H1 (cell line): ENCODE measurements around the gene PPP1R15B. TPM values are rescaled to one million over a fixed set of nuclear protein-coding genes. Genes with fewer than 3 reads are reported as not detected.

Experiments used
- CTCF ChIA-PET: fragments of 300-600 bp; sonication (Branson Sonifier 250); formaldehyde crosslinking; loops from one replicate; lab custom pipeline; 2021; ENCODE audit not compliant: partially characterized antibody; lab: Charles Lee
- POLR2A ChIA-PET: fragments of 300-600 bp; sonication (Branson Sonifier 250); formaldehyde crosslinking; loops from one replicate; lab custom pipeline; 2021; ENCODE audit warnings: inconsistent platforms; ENCODE audit not compliant: partially characterized antibody; lab: Charles Lee
- DNase-seq, 2 experiments: peaks; one replicate each; pipeline versions ENCODE4 v3.0.0 to v3.0.0-alpha.2; 2010 to 2022; ENCODE audit warnings: low spot score in 2 of 2, low read depth in 1 of 2, mixed read lengths in 1 of 2
- FAIRE-seq: peaks from 2 replicates; lab custom pipeline; 2011; peaks lifted over from hg19 to GRCh38; lab: Jason Lieb, UNC
- H2AFZ ChIP-seq: 2 replicates; pipeline ENCODE4 v1.8.1; 2012; ENCODE audit warnings: low read length, inconsistent platforms
- H2AK5ac ChIP-seq: 2 replicates; pipeline ENCODE4 v1.6.1; 2013; ENCODE audit warnings: low read depth, low read length
- H2BK120ac ChIP-seq: replicated peaks from 2 replicates; pipeline ENCODE3; 2013; ENCODE audit warnings: low read depth, low read length, inconsistent platforms
- H2BK12ac ChIP-seq: 2 replicates; pipeline ENCODE4 v1.6.1; 2013; ENCODE audit warnings: low read depth, low read length
- H2BK15ac ChIP-seq: 2 replicates; pipeline ENCODE4 v1.6.1; 2013; ENCODE audit warnings: low read length
- H2BK20ac ChIP-seq: 2 replicates; pipeline ENCODE4 v1.6.1; 2013; ENCODE audit warnings: low read length
- H2BK5ac ChIP-seq: 2 replicates; pipeline ENCODE4 v1.6.1; 2013; ENCODE audit warnings: low read depth, low read length
- H3K14ac ChIP-seq: 2 replicates; pipeline ENCODE4 v1.6.1; 2013; ENCODE audit warnings: inconsistent platforms; ENCODE audit not compliant: insufficient read length
- H3K18ac ChIP-seq: 2 replicates; pipeline ENCODE4 v1.6.1; 2013; ENCODE audit warnings: low read length; ENCODE audit errors: extremely low read depth
- H3K23ac ChIP-seq: 2 replicates; pipeline ENCODE4 v1.6.1; 2013; ENCODE audit warnings: inconsistent platforms; ENCODE audit not compliant: insufficient read length
- H3K23me2 ChIP-seq: 2 replicates; pipeline ENCODE4 v1.6.1; 2013; ENCODE audit warnings: low read depth, low read length
- H3K27ac ChIP-seq: 2 replicates; pipeline ENCODE4 v1.6.1; 2011; ENCODE audit warnings: low read depth, low read length, inconsistent platforms
- H3K27me3 ChIP-seq, 4 experiments: replicated peaks in 1 of 4; 1 replicate in 1 of 4; 2 replicates in 3 of 4; pipeline versions ENCODE4 v1.6.1 to v1.8.1; 2011 to 2013; ENCODE audit warnings: low read length in 3 of 4, mild to moderate bottlenecking in 3 of 4, inconsistent platforms in 2 of 4, mixed read lengths in 2 of 4, moderate library complexity in 1 of 4; ENCODE audit not compliant: control insufficient read depth in 3 of 4, insufficient read depth in 3 of 4; ENCODE audit errors: extremely low read depth in 1 of 4
- H3K36me3 ChIP-seq, 4 experiments: 2 replicates each; pipeline versions ENCODE4 v1.6.1 to v1.8.1; 2011 to 2013; ENCODE audit warnings: mild to moderate bottlenecking in 4 of 4, low read length in 3 of 4, moderate library complexity in 2 of 4, control low read depth in 1 of 4, inconsistent platforms in 1 of 4; ENCODE audit not compliant: insufficient read depth in 4 of 4, control insufficient read depth in 2 of 4
- H3K4ac ChIP-seq: replicated peaks from 2 replicates; pipeline ENCODE3; 2013; ENCODE audit warnings: low read length, low read depth, mixed read lengths, inconsistent platforms; ENCODE audit not compliant: insufficient read length
- H3K4me1 ChIP-seq, 4 experiments: replicated peaks in 1 of 4; 1 replicate in 1 of 4; 2 replicates in 3 of 4; pipeline versions ENCODE4 v1.6.1 to v1.8.1; 2011 to 2013; ENCODE audit warnings: low read length in 3 of 4, inconsistent platforms in 2 of 4, mixed read lengths in 1 of 4; ENCODE audit not compliant: insufficient read depth in 4 of 4, control insufficient read depth in 3 of 4
- H3K4me2 ChIP-seq, 2 experiments: 2 replicates each; pipeline versions ENCODE4 v1.6.1 to v1.8.1; 2011 to 2013; ENCODE audit warnings: low read depth in 2 of 2, low read length in 2 of 2, control low read depth in 1 of 2, inconsistent platforms in 1 of 2, mild to moderate bottlenecking in 1 of 2; ENCODE audit not compliant: insufficient read depth in 1 of 2
- H3K4me3 ChIP-seq, 4 experiments: fragments of 200-600, 300-600 bp in 1 of 4; sonication (generic), shearing (Covaris generic), sonication (Bioruptor Twin) in 1 of 4; 2 replicates each; pipeline versions ENCODE4 v1.5.1 to v1.8.1; 2011 to 2016; ENCODE audit warnings: low read length in 4 of 4, low read depth in 3 of 4, control low read depth in 2 of 4, inconsistent platforms in 2 of 4, mild to moderate bottlenecking in 2 of 4, mixed read lengths in 1 of 4, moderate library complexity in 1 of 4; ENCODE audit not compliant: insufficient read depth in 2 of 4; ENCODE audit errors: extremely low read depth in 1 of 4
- H3K56ac ChIP-seq: replicated peaks from 2 replicates; pipeline ENCODE3; 2013; ENCODE audit warnings: low read depth, mild to moderate bottlenecking, mixed read lengths, low read length, inconsistent platforms; ENCODE audit not compliant: insufficient read length
- H3K79me1 ChIP-seq: 2 replicates; pipeline ENCODE4 v1.6.1; 2013; ENCODE audit warnings: low read depth, low read length, control low read depth
- H3K79me2 ChIP-seq, 2 experiments: 2 replicates each; pipeline versions ENCODE4 v1.6.1 to v1.8.1; 2012 to 2013; ENCODE audit warnings: low read length in 2 of 2, mild to moderate bottlenecking in 2 of 2, inconsistent platforms in 1 of 2; ENCODE audit not compliant: insufficient read depth in 2 of 2, control insufficient read depth in 1 of 2
- H3K9ac ChIP-seq, 4 experiments: replicated peaks in 1 of 4; 1 replicate in 1 of 4; 2 replicates in 3 of 4; pipeline versions ENCODE4 v1.6.1 to v1.8.1; 2011 to 2013; ENCODE audit warnings: low read depth in 3 of 4, low read length in 3 of 4, control low read depth in 2 of 4, mild to moderate bottlenecking in 2 of 4, moderate library complexity in 2 of 4, inconsistent platforms in 1 of 4; ENCODE audit errors: extremely low read depth in 1 of 4
- H3K9me3 ChIP-seq, 2 experiments: 2 replicates each; pipeline versions ENCODE4 v1.6.1 to v1.8.1; 2012 to 2013; ENCODE audit warnings: mild to moderate bottlenecking in 2 of 2, moderate library complexity in 2 of 2, control low read depth in 1 of 2, inconsistent platforms in 1 of 2, low read depth in 1 of 2, low read length in 1 of 2, mixed read lengths in 1 of 2; ENCODE audit not compliant: insufficient read depth in 2 of 2
- H4K20me1 ChIP-seq, 2 experiments: replicated peaks in 1 of 2; 2 replicates each; pipeline versions ENCODE3 to v1.8.1; 2011 to 2013; ENCODE audit warnings: inconsistent platforms in 2 of 2, low read length in 2 of 2, mild to moderate bottlenecking in 1 of 2; ENCODE audit not compliant: insufficient read depth in 2 of 2, control insufficient read depth in 1 of 2
- H4K5ac ChIP-seq: 2 replicates; pipeline ENCODE4 v1.6.1; 2013; ENCODE audit warnings: low read length, low read depth, mixed read lengths, inconsistent platforms; ENCODE audit not compliant: insufficient read length
- H4K8ac ChIP-seq: 2 replicates; pipeline ENCODE4 v1.8.0; 2013; ENCODE audit warnings: mild to moderate bottlenecking, moderate library complexity, low read length, inconsistent platforms; ENCODE audit not compliant: insufficient read depth; ENCODE audit errors: extremely low read depth
- H4K91ac ChIP-seq: replicated peaks from 2 replicates; pipeline ENCODE3; 2013; ENCODE audit warnings: low read length, mixed read lengths, inconsistent platforms; ENCODE audit not compliant: insufficient read length
- ASH2L ChIP-seq: fragments of 200-600, 300-600 bp; sonication (generic); IDR thresholded peaks from one replicate; pipeline ENCODE4 v1.7.1; 2017; ENCODE audit warnings: low read length
- BRCA1 ChIP-seq: IDR thresholded peaks from 2 replicates; pipeline ENCODE4 v1.6.1; 2012; ENCODE audit warnings: low read depth, low read length, improper control_type of control experiment
- CREB1 ChIP-seq: IDR thresholded peaks from 2 replicates; pipeline ENCODE4 v1.6.1; 2012; ENCODE audit warnings: inconsistent platforms
- EGR1 ChIP-seq: IDR thresholded peaks from 2 replicates; pipeline ENCODE4 v1.6.1; 2011; ENCODE audit warnings: low read depth, low read length, borderline replicate concordance
- JUN ChIP-seq: IDR thresholded peaks from 2 replicates; pipeline ENCODE4 v1.6.1; 2011; ENCODE audit warnings: low read depth, mild to moderate bottlenecking, improper control_type of control experiment, low read length
- SIN3A ChIP-seq, 2 experiments: IDR thresholded peaks in 1 of 2; conservative IDR thresholded peaks in 1 of 2; 2 replicates each; pipeline ENCODE4 v1.6.1; 2011 to 2012; ENCODE audit warnings: low read length in 2 of 2, improper control_type of control experiment in 1 of 2, low read depth in 1 of 2, mild to moderate bottlenecking in 1 of 2
- TBP ChIP-seq: IDR thresholded peaks from 2 replicates; pipeline ENCODE4 v1.6.1; 2011; ENCODE audit warnings: low read depth, low read length, improper control_type of control experiment
- USF2 ChIP-seq: IDR thresholded peaks from 2 replicates; pipeline ENCODE4 v1.6.1; 2011; ENCODE audit warnings: low read length, improper control_type of control experiment
- WGBS, 2 experiments: shearing (Covaris generic) in 1 of 2; methylation state at CpG; one replicate each; pipeline versions ENCODE4 v1.1.6 to v1.1.7; 2013 to 2015; ENCODE audit warnings: low lambda C conversion rate in 2 of 2, mixed read lengths in 2 of 2, inconsistent platforms in 1 of 2, low coverage in 1 of 2, missing lambda C conversion rate in 1 of 2; ENCODE audit not compliant: insufficient replicate concordance in 2 of 2, insufficient coverage in 1 of 2, insufficient read length in 1 of 2; ENCODE audit errors: extremely low coverage in 1 of 2, missing lambda C conversion rate in 1 of 2; 5-methylcytosine and 5-hydroxymethylcytosine counted together
- polyA plus RNA-seq, 7 experiments: library from polyadenylated mRNA; depleted of rRNA in 3 of 7; stranded (reverse) in 5 of 7; unstranded in 2 of 7; fragments of >200 nt in 5 of 7; fragments of 200-250 nt in 2 of 7; gene quantifications; 1 replicate in 5 of 7; 2 replicates in 1 of 7; 4 replicates in 1 of 7; pipeline versions ENCODE4 v1.2.1 to v1.2.3, GENCODE V29; 2011 to 2013; ENCODE audit warnings: missing spikeins in 2 of 7, mixed read lengths in 2 of 7
- total RNA-seq: library from RNA; stranded (reverse); fragmentation: NEBNext Ultra II Directional; extraction: Animal tissue kit (Norgen Biotek cat#: 25700); gene quantifications from 2 replicates; pipeline ENCODE4 v1.2.1, GENCODE V29; 2021

The PPP1R15B gene
- total and polyA plus RNA-seq, 2 of the 8 experiments (the other 6 are each of a cell fraction or from before 2014, with no cell fraction given), result 14.4 to 72.2 TPM

GRCh38 chr1:204406621-204407020 lies 5.0 kb downstream of the PPP1R15B start:
- Histone ChIP-seq H2BK5ac (no peak overlapping the region), H3K23me2 (peaks cover 19% of the 10 kb centered on the region), H2BK20ac (no peak overlapping the region), H4K5ac (no peak overlapping the region), H3K4me2 (peak overlapping the region; percentile 95 to 96; a peak in 3 of 4 replicates), H4K91ac (no peak overlapping the region), H3K79me2 (peaks cover 44 to 87% of the 10 kb centered on the region in 2 experiments), H4K20me1 (peaks cover 28 to 41% of the 10 kb centered on the region in 2 experiments), H3K4me1 (no peaks in the 10 kb centered on the region; a peak in 1 of 7 replicates), H3K36me3 (peaks cover 14 to 56% (median 18%) of the 10 kb centered on the region in 4 experiments), H2BK15ac (no peak overlapping the region), H3K4me3 (peak overlapping the region in 3 of 4 experiments; percentile 63 to 95 (median 95); a peak in 3 of 8 replicates), H3K56ac (no peak overlapping the region), H4K8ac (no peak overlapping the region), H3K9ac (no peak overlapping the region), H2AFZ (no peak overlapping the region), H3K23ac (no peak overlapping the region), H3K18ac (no peak overlapping the region), H3K14ac (no peak overlapping the region), H3K4ac (no peak overlapping the region), H3K27me3 (no peaks in the 10 kb centered on the region), H3K9me3 (no peaks in the 10 kb centered on the region), H2AK5ac (no peak overlapping the region), H3K79me1 (peaks cover 2% of the 10 kb centered on the region; the same call in 1 of the 2 replicates), H2BK120ac (no peak overlapping the region), H2BK12ac (no peak overlapping the region), H3K27ac (no peak overlapping the region)
- DNase-seq, result peak in 1 of 2 experiments; percentile 35
- CTCF ChIA-PET, result interaction anchor here (0.7 to 1.9 kb wide), 5 partner anchors 9 to 72 kb away, joined by 3 to 5 read pairs (median 4); no protein-coding TSS in a partner anchor
- WGBS, 2 experiments, result 85% methylated on average over 4 of the region's 4 CpGs; no CpG with 5 or more reads in 1 of the 2 experiments
- TF ChIP-seq CREB1, result no peak
- TF ChIP-seq USF2, result no peak
- TF ChIP-seq TBP, result no peak
- TF ChIP-seq ASH2L, result no peak
- TF ChIP-seq SIN3A (conservative IDR thresholded peaks at IDR 0.05 in 1 of 2, IDR thresholded peaks at IDR 0.05 in 1 of 2; ENCODE audit: low read depth in 1 of 2, low read length in 2 of 2), result no peak
- TF ChIP-seq BRCA1, result no peak
- TF ChIP-seq EGR1, result no peak
- TF ChIP-seq JUN, result no peak
- POLR2A ChIA-PET, result interaction anchor here (0.7 to 2.5 kb wide), 3 partner anchors 47 to 240 kb away, joined by 3 to 7 read pairs (median 3); partner anchors contain the start of gene PLEKHA6
- FAIRE-seq, result no peak
